Heart left ventricle (tissue), 16 donors: Measurements from ENCODE around the gene STYXL1. TPM values are rescaled to one million over a fixed set of nuclear protein-coding genes. Genes with fewer than 3 reads are reported as not detected.

Source experiments
- ATAC-seq, 4 donors: fragments of 200-7000 bp; cut with Tn5 transposase; one replicate each; pipeline ENCODE4 v1.9.1; 2020 to 2022; ENCODE audit warnings: moderate library complexity in 4 of 4, mild to moderate bottlenecking in 3 of 4, moderate number of reproducible peaks in 1 of 4
- DNase-seq, 5 donors: peaks; one replicate each; pipeline ENCODE4 v3.0.0-alpha.2; 2020
- H3K27ac ChIP-seq, 12 donors: fragments of 200-600 bp; sonication (generic) in 4 of 12; one replicate each; pipeline versions ENCODE4 v1.5.0 to v1.8.0; 2016 to 2022; ENCODE audit warnings: mild to moderate bottlenecking in 2 of 12
- H3K27me3 ChIP-seq, 9 donors: fragments of 200-600 bp; sonication (generic) in 2 of 9; one replicate each; pipeline versions ENCODE4 v1.5.1 to v1.8.0; 2016 to 2022; ENCODE audit warnings: mild to moderate bottlenecking in 3 of 9
- H3K36me3 ChIP-seq, 9 donors: fragments of 200-600 bp; sonication (generic) in 2 of 9; one replicate each; pipeline versions ENCODE4 v1.5.0 to v1.8.0; 2018 to 2022; ENCODE audit warnings: mild to moderate bottlenecking in 2 of 9
- H3K4me1 ChIP-seq, 12 donors: fragments of 200-600 bp; sonication (generic) in 4 of 12; one replicate each; pipeline versions ENCODE4 v1.5.0 to v1.8.0; 2016 to 2022; ENCODE audit warnings: mild to moderate bottlenecking in 3 of 12
- H3K4me3 ChIP-seq, 12 donors: fragments of 200-600 bp; sonication (generic) in 4 of 12; one replicate each; pipeline versions ENCODE4 v1.5.0 to v1.8.0; 2017 to 2022; ENCODE audit warnings: mild to moderate bottlenecking in 9 of 12, moderate library complexity in 4 of 12
- H3K9me3 ChIP-seq, 12 donors: fragments of 200-600 bp; sonication (generic) in 4 of 12; one replicate each; pipeline versions ENCODE4 v1.5.0 to v1.8.0; 2016 to 2022; ENCODE audit warnings: mild to moderate bottlenecking in 1 of 12
- POLR2A ChIP-seq, 2 donors: fragments of 450-650 bp; IDR thresholded peaks; one replicate each; pipeline ENCODE4 v1.6.1; 2017; ENCODE audit warnings: antibody characterized with exemption in 2 of 2, mild to moderate bottlenecking in 2 of 2, moderate library complexity in 2 of 2
- WGBS, 4 donors: extraction: QIAGEN DNeasy Blood & Tissue Kit in 2 of 4; methylation state at CpG; one replicate each; pipeline versions ENCODE4 v1.1.5 to v1.1.7; 2013 to 2018; 5-methylcytosine and 5-hydroxymethylcytosine counted together
- intact Hi-C, 10 donors: fragments of 100-400 bp; cut with DNase I; formaldehyde crosslinking; loops; one replicate each; pipeline versions ENCODE4 v1.11.1 to v1.14.2; 2022
- polyA plus RNA-seq, 2 donors: library from polyadenylated mRNA; stranded (reverse); fragments of 200-250 nt; gene quantifications; one replicate each; pipeline ENCODE4 v1.2.3, GENCODE V29; 2013
- total RNA-seq, 9 donors: library from RNA; depleted of rRNA in 2 of 9; stranded (reverse); fragments of >200 nt in 2 of 9; fragmentation: NEBNext Ultra II Directional in 3 of 9; extraction: Animal tissue kit (Norgen Biotek cat#: 25700) in 3 of 9; gene quantifications; one replicate each; pipeline versions ENCODE4 v1.1.0 to v1.2.4, GENCODE V29; 2016 to 2023
- TF ChIP-seq, protein P1 (sequence below), 12 donors: fragments of 200-600 bp; sonication (generic) in 4 of 12; IDR thresholded peaks; one replicate each; pipeline versions ENCODE4 v1.5.0 to v1.8.0; 2018 to 2022; ENCODE audit warnings: antibody characterized with exemption in 12 of 12, mild to moderate bottlenecking in 5 of 12
- donor health status: ischemic (EF 13 %, LVEDD 7.1; RV severe dilation, severe dysfunction).
- donor health status: healthy with polysubstance abuse.
- donor health status: DM: no; HTN: yes; CAD: no.
- donor health status: DM: no; HTN: no; CAD: no.
- donor health status: ischemic (EF 25% LVEDD 6.9; RV normal size, moderate dysfunction).
- donor health status: ischemic (EF 25% LVEDD 5.7; RV mildly dilated, moderate dysfunction).
- donor health status: healthy.
- donor health status: DM: yes; HTN: yes; CAD: no.
- donor health status: ischemic (EF 35%, LVEDD 5.7; RV mildly dilated, moderate dysfunction).
- donor health status: nonischemic (EF 11% LVEDD 7.7; RV severe dilation, severe dysfunction).
- donor health status: DM: yes; HTN: yes; CAD: no.
- donor health status: PGD.
- donor health status: ischemic (EF 29% LVEDD 5.4; RV normal size, mild dysfunction).
- donor health status: nonischemic (EF 23%, LVEDD 6.1; RV moderate dilation, normal function).

STYXL1 gene
- total and polyA plus RNA-seq, 11 donors, result 7.9 to 44.3 (median 19.1) TPM

DNA sequence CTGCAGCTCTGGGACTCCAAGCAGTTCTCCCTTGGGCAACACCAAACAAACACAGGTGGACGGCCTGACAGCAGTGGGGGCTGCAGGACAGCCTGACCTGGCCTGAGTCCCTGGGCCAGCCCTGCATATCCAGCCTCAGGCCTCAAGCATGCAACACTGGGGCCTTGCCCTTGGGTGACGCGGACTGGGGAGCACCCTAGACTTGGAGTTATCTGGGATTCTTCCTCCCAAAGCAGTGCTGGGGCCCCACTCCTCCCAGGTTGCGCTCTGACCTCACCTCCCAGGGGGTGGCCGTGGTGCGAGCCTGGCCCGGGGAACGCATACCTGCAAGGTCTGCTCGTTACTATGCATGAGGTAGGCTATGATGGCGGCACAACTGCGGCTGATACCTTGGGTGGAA is 47.2 kb downstream of the STYXL1 start:
- no peak overlapping the region for H3K4me3 ChIP-seq
- H3K27ac ChIP-seq, result no peak overlapping the region
- no peak for TF ChIP-seq POLR2A (IDR thresholded peaks at IDR 0.05)
- TF ChIP-seq, protein P1, sequence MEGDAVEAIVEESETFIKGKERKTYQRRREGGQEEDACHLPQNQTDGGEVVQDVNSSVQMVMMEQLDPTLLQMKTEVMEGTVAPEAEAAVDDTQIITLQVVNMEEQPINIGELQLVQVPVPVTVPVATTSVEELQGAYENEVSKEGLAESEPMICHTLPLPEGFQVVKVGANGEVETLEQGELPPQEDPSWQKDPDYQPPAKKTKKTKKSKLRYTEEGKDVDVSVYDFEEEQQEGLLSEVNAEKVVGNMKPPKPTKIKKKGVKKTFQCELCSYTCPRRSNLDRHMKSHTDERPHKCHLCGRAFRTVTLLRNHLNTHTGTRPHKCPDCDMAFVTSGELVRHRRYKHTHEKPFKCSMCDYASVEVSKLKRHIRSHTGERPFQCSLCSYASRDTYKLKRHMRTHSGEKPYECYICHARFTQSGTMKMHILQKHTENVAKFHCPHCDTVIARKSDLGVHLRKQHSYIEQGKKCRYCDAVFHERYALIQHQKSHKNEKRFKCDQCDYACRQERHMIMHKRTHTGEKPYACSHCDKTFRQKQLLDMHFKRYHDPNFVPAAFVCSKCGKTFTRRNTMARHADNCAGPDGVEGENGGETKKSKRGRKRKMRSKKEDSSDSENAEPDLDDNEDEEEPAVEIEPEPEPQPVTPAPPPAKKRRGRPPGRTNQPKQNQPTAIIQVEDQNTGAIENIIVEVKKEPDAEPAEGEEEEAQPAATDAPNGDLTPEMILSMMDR (IDR thresholded peaks at IDR 0.05), result no peak
- DNase-seq, result peak in 1 of 5 donors; percentile 24
- 81 to 98% (median 96%) methylated on average over 7 to 11 of the region's 11 CpGs for WGBS, 4 donors
- no peaks in the 10 kb centered on the region for H3K27me3 ChIP-seq
- peaks cover 0 to 19% (median 0%) of the 10 kb centered on the region in 12 donors for H3K4me1 ChIP-seq
- peaks cover 0 to 55% (median 30%) of the 10 kb centered on the region in 9 donors for H3K36me3 ChIP-seq
- no peaks in the 10 kb centered on the region for H3K9me3 ChIP-seq
- no peak for ATAC-seq
- intact Hi-C loops, result no loop called here

DNA sequence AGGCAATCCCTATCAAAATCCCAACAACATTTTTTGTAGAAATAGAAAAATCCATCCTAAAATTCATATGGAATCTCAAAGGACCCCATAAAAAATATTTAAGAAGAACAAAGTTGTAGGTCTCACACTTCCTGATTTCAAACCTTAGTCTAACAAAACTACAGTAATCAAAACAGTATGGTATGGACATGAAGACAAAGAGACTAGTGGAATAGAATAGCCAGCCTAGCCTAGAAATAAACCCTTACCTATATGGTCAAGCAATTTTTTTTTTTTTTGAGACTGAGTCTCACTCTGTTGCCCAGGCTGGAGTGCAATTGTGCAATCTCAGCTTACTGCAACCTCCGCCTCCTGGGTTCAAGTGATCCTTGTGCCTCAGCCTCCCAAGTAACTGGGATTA is 49.8 kb downstream of the STYXL1 start:
- ATAC-seq, result no peak
- no peak for TF ChIP-seq POLR2A (IDR thresholded peaks at IDR 0.05)
- TF ChIP-seq, protein P1 (IDR thresholded peaks at IDR 0.05), result no peak

DNA sequence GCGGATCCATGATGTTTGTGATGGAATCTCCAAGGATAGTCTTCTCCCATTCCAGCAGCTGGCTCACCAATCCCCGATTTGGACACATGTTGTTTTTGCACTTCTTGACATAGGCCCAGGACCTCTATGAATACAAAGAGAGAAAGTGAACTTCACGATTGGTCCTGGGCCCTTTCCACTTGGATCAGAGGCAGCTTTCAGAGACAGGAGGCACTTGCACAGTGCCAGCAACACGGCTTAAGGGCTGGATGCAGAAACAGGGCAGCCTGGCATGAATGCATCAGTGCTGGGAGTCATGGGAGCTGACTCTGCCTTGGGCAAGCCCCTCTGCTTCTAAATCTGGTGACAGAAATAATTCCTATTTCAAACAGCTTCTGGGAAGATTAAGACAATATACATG is 51.3 kb downstream of the STYXL1 start:
- intact Hi-C loops, result loop anchor here in 2 of 10 donors (5.0 to 10.0 kb wide), 2 partner anchors 34 to 122 kb away; partner anchors contain the start of gene RHBDD2 (in 2 of the 2)
- peak in 1 of 5 donors; percentile 13 for DNase-seq
- ATAC-seq, result no peak
- Histone ChIP-seq H3K27ac (peak overlapping the region in 1 of 12 donors; percentile 15), H3K36me3 (peaks cover 0 to 24% (median 5%) of the 10 kb centered on the region in 9 donors), H3K4me3 (no peak overlapping the region), H3K9me3 (no peaks in the 10 kb centered on the region), H3K4me1 (peaks cover 6 to 39% (median 24%) of the 10 kb centered on the region in 12 donors), H3K27me3 (no peaks in the 10 kb centered on the region)
- 65 to 91% (median 75%) methylated on average over 3 to 4 of the region's 4 CpGs for WGBS, 4 donors
- TF ChIP-seq, protein P1 (IDR thresholded peaks at IDR 0.05), result no peak
- TF ChIP-seq POLR2A (IDR thresholded peaks at IDR 0.05), result no peak

More for the DNA sequence above, 49.8 kb downstream of the STYXL1 start:
- intact Hi-C loops, result loop anchor here in 2 of 10 donors (5.0 to 10.0 kb wide), 2 partner anchors 36 to 123 kb away; partner anchors contain the start of gene RHBDD2 (in 2 of the 2)
- H3K27me3 ChIP-seq, result no peaks in the 10 kb centered on the region
- whole genome bisulfite sequencing, 4 donors, result 76 to 100% (median 98%) methylated on average over 1 of the region's 1 CpG
- no peak overlapping the region for H3K4me3 ChIP-seq
- H3K36me3 ChIP-seq, result peaks cover 0 to 32% (median 12%) of the 10 kb centered on the region in 9 donors
- DNase-seq, result no peak
- H3K9me3 ChIP-seq, result no peaks in the 10 kb centered on the region
- H3K27ac ChIP-seq, result no peak overlapping the region
- H3K4me1 ChIP-seq, result peaks cover 5 to 37% (median 15%) of the 10 kb centered on the region in 12 donors

DNA sequence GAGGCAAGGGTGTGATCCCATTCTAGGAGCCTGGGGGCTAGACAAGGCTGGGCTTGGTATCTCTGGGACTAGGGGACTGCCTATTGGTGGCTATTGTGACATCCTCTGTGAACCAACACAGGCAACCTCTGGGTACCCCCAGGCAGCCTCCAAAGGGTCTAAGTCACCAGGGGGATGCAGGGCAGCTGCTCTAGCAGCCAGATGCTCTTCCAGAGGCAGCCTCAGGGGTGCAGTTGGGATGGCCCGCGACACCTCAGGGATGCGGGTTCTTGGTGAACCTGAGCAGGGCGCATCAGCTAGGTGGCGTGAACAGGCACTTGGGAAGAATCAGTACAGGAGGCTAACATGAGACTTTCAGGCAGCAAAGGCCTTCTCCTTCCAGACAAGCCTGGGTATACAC is 51.8 kb downstream of the STYXL1 start:
- H3K9me3 ChIP-seq, result no peaks in the 10 kb centered on the region
- DNase-seq (peak in 1 of 5 donors; percentile 19), ATAC-seq (no peak)
- peaks cover 6 to 40% (median 25%) of the 10 kb centered on the region in 12 donors for H3K4me1 ChIP-seq
- intact Hi-C loops, result loop anchor here in 4 of 10 donors (2.0 to 10.0 kb wide), 3 partner anchors 34 to 121 kb away; partner anchors contain the start of genes POR (in 2 of the 4) and RHBDD2 (in 2 of the 4)
- no peak overlapping the region for H3K4me3 ChIP-seq
- H3K27ac ChIP-seq, result peak overlapping the region in 1 of 12 donors; percentile 96
- H3K36me3 ChIP-seq, result peaks cover 0 to 20% (median 5%) of the 10 kb centered on the region in 9 donors
- 97 to 100% (median 98%) methylated on average over 3 to 5 of the region's 5 CpGs for WGBS, 4 donors
- H3K27me3 ChIP-seq, result no peaks in the 10 kb centered on the region
- TF ChIP-seq, protein P1 (IDR thresholded peaks at IDR 0.05), result no peak
- TF ChIP-seq POLR2A (IDR thresholded peaks at IDR 0.05), result no peak
